ENCODE results near the gene MACROD2.

The MACROD2 gene

GRCh38 chr20:14932040-14932439 is 936.7 kb downstream of the MACROD2 start:
- no peak for DNase-seq

DNA sequence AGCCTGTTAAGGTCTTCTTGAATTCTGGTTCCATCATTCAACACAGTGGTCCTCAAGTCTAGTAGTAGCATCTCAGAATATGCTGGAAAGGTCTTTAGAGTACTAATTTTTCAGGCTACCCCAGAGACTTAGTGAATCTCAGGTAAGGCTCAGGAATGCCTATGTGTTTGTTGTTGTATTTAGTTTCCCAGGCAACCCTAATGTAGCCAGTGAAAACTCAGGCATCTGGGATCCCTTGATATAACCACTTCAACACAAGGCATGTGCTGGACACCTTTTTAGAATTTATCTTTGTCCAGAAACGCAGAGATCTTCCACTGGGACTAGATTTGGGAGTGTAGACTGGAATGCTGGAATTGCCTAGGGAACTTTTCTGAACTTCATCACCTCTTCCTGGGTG is 940.0 kb downstream of the MACROD2 start:
- no peak for DNase-seq

- DNase-seq = no peak
Observed at GRCh38 chr20:14937021-14937420, 941.7 kb downstream of the MACROD2 start.

- no peak for DNase-seq
Observed at GRCh38 chr20:14937846-14938245, 942.5 kb downstream of the MACROD2 start.

DNA sequence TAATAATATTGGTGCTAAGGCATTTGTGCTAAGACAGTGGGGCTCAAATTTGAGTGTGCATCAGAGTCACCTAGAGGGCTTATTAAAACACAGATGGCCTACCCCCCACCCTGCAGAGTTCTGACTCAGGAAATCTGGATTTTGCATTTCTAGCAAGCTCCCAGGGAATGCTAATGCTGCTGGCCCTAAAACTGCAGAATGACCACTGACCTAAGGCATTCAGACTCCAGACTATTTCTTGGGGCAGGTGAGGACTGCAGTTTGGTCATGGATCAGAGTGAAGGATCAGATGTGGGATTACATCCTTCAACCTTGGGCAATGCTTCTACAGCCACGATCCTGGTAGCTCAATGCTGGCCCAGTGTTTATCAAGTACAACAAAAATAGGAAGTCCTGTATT is 952.2 kb downstream of the MACROD2 start:
- DNase-seq = no peak

DNA sequence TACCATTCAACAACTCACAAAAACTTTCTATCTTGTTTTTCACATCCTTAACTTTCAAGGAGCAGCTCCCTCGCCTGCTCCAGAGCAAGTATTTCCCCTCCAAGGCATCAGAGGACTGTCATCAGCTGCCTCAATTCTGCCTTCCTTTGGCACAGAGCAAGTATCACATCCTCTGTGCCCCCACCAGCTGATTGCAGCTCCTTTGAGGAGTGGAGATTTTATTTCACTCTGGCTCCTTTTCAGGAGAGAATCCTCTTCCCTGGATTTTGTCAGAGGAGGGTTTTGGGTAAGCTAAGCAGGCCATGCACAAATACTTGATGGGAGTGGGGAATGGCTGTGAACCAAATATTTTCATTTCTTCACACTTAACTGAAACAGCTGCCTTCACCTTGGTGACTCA is 952.6 kb downstream of the MACROD2 start:
- no peak for DNase-seq

GRCh38 chr20:14948416-14948815 is 953.1 kb downstream of the MACROD2 start:
- DNase-seq = no peak

GRCh38 chr20:14950633-14951032 is 955.3 kb downstream of the MACROD2 start:
- no peak for DNase-seq

DNA sequence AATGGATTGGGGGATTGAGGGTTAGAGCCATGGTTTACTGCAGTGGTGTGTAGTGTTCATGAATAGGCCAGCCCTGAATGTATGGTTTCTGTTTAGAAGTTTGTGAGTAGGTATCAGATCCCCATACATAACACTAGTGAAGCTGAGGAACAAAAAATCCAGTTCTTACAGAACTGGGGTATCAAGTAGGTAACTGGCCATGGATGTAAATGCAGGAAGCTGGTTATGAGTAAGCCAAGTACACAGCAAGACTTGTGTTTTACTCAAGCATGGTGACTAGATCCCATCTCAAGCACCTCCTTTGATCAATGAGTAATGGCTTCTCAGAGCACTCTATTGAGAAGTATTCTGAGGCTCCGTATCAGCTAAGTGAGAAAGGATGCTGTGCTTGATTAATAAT is 955.8 kb downstream of the MACROD2 start:
- no peak for DNase-seq

- no peak for DNase-seq
Observed at GRCh38 chr20:14951707-14952418, 956.5 kb downstream of the MACROD2 start.

DNA sequence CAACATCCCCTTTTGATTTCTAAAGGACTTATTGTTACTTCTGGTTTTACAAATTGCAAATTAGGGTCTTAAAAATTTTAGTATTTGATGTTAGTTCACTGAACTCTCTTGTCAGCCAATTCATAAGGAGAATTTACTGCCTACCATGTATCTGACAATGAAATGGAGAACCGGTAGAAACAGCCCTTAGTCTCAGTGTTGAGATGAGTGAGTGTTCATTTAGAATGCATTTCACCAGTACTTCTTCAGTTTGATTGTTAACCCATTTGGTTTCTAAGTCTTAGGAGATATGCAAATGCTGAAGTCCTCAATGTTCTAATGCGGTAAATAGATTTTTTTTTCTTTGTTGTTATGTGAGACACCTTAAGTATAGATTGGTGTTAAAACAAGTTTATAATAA is 958.4 kb downstream of the MACROD2 start:
- no peak for DNase-seq

- no peak for DNase-seq
Observed at GRCh38 chr20:14955399-14955798, 960.1 kb downstream of the MACROD2 start.

DNA sequence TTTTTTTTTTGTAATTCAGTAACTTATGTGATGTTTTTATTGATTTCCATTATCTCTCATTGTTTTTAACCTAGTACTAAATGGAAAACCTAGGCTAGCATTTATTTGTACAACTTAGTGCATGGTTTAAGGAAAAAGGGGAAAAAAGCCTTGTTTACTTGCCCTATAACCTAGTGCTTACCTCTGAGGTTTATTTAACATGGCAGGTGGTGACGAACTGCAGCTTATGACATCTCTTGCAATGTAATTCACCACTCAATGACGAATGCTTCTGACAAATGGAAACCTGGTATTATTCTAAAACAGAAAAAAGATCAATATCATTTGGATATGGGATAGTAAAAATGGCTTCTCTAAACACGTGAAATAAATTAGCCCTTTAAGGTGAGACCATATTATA is 960.7 kb downstream of the MACROD2 start:
- DNase-seq = no peak

- DNase-seq = no peak
Observed at GRCh38 chr20:14956538-14956937, 961.2 kb downstream of the MACROD2 start.

DNA sequence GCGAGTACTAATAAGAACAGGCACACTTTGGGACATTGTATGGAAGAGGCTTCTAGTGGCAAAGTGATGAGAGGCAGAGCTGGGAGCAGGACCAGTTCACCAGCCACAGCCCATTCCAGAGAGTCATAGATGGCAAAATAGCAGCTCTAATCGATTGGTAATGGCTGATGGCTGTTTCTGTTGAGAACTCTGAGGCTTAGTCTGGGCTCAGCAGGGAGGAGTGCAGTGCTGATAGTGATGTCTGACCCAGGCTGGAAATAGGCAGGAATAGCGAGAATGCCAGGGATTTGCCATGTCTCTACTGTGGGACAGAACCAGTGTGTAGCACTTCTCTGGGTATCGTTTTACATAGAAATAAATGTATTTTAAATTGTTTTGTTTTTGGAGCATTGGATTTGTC is 962.1 kb downstream of the MACROD2 start:
- DNase-seq = no peak

GRCh38 chr20:14958626-14959025 is 963.3 kb downstream of the MACROD2 start:
- DNase-seq = no peak

- no peak for DNase-seq
Observed at GRCh38 chr20:14959506-14960475, 964.5 kb downstream of the MACROD2 start.

- no peak for DNase-seq
Observed at GRCh38 chr20:14960831-14961230, 965.5 kb downstream of the MACROD2 start.

DNA sequence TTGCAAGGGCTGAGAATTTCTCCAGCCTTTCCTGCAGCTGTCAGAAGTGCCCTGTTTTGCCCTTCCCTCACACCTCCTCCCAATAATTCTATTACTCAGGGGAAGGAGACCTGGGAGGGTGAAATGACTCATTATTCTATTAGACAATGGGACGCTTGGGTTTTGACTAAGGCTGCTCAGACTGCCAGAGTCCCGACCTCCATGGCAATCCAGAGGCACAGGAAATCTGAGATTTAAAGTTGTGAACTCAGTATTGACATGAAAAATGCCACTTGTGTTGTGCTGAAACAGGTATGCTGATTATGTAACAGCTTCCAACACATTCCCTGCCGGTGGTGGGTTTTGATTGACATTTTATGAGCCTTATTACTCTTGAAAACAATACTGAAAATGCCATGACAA is 967.9 kb downstream of the MACROD2 start:
- no peak for DNase-seq

DNA sequence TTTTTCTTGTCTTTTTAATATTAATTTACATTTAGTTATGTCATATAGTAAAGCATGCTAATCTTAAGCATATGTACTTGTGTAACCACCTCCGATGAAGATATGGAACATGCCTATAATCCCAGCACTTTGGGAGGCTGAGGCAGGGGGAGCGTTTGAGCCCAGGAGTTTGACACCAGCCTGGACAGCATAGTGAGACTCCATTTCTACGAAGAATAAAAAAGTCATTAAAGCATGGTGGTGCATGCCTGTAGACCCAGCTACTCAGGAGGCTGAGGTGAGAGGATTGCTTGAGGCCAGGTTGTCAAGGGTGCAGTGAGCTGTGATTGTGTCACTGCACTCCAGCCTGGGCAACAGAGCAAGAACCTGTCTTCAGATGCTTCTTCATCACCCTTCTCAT is 970.9 kb downstream of the MACROD2 start:
- no peak for DNase-seq

GRCh38 chr20:14966808-14967207 is 971.5 kb downstream of the MACROD2 start:
- no peak for DNase-seq

DNA sequence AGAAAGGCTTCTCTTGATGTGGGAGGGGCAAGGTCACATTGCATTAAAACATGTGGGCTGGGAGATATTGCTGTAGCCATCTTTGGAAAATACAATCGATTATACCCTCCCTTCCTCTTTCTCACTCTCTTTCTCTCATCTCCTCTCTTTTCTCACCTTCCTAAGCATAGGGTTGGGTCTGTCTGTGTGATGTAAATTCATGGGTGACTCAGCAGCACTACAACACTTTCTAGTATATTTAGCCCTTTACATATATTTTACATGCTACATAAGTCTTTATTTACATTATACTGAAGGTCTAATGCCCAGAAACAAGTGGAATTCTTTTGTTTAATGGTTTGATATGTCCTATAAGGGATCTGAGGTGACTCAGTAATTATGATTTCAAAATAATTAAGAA is 976.9 kb downstream of the MACROD2 start:
- DNase-seq = no peak

- no peak for DNase-seq
Observed at GRCh38 chr20:14972690-14973089, 977.4 kb downstream of the MACROD2 start.

DNA sequence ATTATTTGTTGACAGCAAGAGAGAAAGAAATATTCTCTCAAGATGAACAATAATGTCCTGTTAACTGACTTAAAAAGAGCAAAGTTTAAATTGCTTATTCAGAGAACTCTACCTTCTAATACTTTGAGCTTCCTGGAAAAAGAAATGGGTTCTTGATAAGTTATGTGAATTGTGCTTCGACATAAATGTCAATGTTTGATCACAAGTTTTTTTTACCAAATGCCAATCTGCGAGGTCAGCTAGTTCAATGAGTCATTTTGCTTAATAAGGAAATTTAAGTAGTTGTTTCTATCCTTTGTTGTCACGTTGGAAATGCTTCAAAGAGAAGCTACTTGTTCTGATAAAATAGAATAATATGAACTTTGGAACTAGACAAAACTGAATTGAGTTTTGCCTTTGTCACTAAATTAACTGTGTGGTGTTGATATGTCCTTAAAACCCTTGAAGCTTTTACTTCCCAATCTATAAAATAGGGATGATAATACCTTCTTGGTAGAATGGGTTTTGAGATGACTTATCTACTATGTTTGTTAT is 984.2 kb downstream of the MACROD2 start:
- DNase-seq = no peak
